Measurements from ENCODE around the gene SNUPN. TPM values are rescaled to one million over a fixed set of nuclear protein-coding genes. Genes with fewer than 3 reads are reported as not detected.
A peak's percentile ranks its signal among the peaks of the same experiment; 100 is the strongest.

The SNUPN gene
- total RNA-seq, 2 donors from 2014 or later: 13.7 to 17.3 TPM

DNA sequence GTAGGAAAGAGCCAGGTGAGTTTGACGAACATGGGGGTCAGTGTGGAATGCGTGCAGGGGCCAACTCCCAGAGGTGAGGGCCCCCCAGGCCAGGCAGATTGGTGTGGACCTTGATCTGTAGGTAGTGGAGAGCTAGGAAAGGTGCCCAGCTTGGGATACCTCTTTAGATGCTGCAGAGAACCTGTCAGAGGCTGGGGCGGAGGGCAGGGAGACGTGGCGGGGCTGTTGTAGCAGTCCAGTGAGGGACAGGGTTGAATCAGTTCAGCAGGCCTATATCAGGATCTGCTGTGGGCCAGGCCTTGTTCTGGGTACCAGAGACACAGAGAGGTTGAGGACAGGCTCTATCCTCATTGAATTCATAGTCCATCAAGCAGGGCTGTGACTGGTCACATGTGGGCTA, 30.8 kb upstream of the SNUPN start:
- H3K27me3 ChIP-seq: no peaks in the 10 kb centered on the region
- peaks cover 0 to 68% of the 10 kb centered on the region in 2 donors for H3K4me1 ChIP-seq
- TF ChIP-seq, protein P1, sequence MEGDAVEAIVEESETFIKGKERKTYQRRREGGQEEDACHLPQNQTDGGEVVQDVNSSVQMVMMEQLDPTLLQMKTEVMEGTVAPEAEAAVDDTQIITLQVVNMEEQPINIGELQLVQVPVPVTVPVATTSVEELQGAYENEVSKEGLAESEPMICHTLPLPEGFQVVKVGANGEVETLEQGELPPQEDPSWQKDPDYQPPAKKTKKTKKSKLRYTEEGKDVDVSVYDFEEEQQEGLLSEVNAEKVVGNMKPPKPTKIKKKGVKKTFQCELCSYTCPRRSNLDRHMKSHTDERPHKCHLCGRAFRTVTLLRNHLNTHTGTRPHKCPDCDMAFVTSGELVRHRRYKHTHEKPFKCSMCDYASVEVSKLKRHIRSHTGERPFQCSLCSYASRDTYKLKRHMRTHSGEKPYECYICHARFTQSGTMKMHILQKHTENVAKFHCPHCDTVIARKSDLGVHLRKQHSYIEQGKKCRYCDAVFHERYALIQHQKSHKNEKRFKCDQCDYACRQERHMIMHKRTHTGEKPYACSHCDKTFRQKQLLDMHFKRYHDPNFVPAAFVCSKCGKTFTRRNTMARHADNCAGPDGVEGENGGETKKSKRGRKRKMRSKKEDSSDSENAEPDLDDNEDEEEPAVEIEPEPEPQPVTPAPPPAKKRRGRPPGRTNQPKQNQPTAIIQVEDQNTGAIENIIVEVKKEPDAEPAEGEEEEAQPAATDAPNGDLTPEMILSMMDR (IDR thresholded peaks at IDR 0.05): no peak
- no peak overlapping the region for H3K4me3 ChIP-seq
- H3K27ac ChIP-seq: no peak overlapping the region
- peaks cover 15% of the 10 kb centered on the region for H3K36me3 ChIP-seq
- H3K9me3 ChIP-seq: no peaks in the 10 kb centered on the region
- DNase-seq (ENCODE audit: low spot score): no peak

DNA sequence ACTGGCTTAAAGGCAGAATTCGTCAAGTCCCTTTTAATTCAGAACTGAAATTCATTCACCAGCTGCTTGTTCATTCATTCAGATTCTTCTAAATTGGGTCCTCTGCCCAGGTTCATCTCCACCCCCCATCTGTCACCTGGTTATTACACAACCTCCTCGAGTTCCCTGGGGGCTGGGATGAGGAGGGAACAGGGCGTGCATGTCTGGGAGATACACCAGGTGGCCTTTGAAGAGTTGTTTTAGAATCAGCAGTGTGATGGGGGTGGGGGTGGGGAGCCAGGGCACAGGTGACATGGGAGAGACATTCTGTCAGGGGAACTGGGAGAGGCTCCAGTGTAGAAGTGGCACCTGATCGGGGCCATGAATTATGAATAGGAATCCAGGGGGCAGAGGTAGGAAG, 30.4 kb upstream of the SNUPN start:
- no peak for DNase-seq (ENCODE audit: low spot score)
- Histone ChIP-seq H3K9me3 (no peaks in the 10 kb centered on the region), H3K27me3 (no peaks in the 10 kb centered on the region), H3K4me3 (no peak overlapping the region), H3K4me1 (peaks cover 0 to 68% of the 10 kb centered on the region in 2 donors), H3K36me3 (peaks cover 15% of the 10 kb centered on the region), H3K27ac (no peak overlapping the region)
- TF ChIP-seq, protein P1 (IDR thresholded peaks at IDR 0.05): no peak

DNA sequence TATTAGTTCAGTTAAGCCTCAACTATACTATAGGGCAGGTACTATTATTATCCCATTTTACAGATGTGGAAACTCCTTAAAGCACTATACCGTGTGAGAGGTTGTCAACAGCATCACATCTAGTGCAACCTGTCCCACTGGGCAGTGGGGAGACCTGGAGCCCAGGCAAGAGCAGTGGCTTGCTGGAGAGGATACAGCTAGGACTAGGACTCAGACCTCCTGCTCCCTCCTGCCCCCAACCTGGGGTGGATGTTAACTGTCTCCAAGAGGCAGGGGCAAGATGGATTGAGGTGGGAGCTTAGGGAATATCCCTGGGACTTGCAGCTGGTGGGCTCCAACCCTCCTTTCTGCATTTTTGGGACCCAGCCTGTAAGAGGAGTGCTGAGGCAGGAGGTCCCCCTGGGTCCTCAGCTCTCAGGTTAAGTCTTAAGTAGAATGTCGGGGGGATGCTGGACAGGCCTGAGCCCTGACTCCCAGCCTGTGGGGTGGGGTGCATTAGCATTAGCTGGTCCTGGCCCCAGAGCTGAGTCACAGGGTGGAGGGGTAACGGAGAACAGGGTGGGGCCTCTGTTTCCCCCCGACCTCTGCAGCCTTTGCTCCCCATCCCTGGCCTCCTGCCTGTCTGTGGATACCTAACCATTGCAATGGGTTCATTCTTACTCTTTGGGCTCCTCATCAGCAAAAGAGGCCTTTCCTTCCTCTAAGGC, 28.8 kb upstream of the SNUPN start:
- H3K36me3 ChIP-seq: peaks cover 22% of the 10 kb centered on the region
- no peak overlapping the region for H3K27ac ChIP-seq
- H3K9me3 ChIP-seq: no peaks in the 10 kb centered on the region
- H3K4me3 ChIP-seq: no peak overlapping the region
- TF ChIP-seq, protein P1 (IDR thresholded peaks at IDR 0.05): no peak
- no peaks in the 10 kb centered on the region for H3K27me3 ChIP-seq
- peaks cover 0 to 68% of the 10 kb centered on the region in 2 donors for H3K4me1 ChIP-seq
- DNase-seq (ENCODE audit: low spot score): no peak

DNA sequence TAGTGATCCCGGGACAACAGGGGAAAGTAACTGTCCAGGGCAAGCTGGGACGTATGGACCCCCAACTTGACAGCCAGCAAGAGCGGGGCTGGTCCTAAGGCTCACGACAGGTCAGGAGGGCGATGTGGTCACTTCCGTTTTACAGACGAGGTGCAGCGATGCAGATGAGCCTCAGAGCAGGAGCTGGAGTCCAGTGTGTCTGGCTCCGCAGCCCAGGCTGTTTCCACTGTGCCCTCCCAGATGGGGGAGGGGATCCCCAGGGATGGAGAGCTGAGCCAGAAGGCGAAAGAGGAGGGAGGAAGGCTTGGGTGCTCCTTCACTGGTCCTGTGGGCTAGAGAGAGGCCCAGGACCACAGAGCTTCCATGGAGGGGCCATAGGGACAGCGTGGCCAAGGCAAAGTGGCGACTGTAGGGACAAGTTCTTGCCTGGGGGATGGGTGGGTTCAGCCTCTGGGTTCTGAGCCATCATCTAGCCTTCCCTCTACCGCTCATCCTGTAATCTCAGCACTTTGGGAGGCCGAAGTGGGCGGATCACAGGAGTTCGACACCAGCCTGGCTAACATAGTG, 27.9 kb upstream of the SNUPN start:
- peaks cover 22% of the 10 kb centered on the region for H3K36me3 ChIP-seq
- H3K9me3 ChIP-seq: no peaks in the 10 kb centered on the region
- peaks cover 0 to 69% of the 10 kb centered on the region in 2 donors for H3K4me1 ChIP-seq
- TF ChIP-seq, protein P1 (IDR thresholded peaks at IDR 0.05): no peak
- H3K4me3 ChIP-seq: peak overlapping the region in 1 of 2 donors; percentile 7
- DNase-seq (ENCODE audit: low spot score): no peak
- peak overlapping the region; percentile 50 to 64 for H3K27ac ChIP-seq
- H3K27me3 ChIP-seq: no peaks in the 10 kb centered on the region

DNA sequence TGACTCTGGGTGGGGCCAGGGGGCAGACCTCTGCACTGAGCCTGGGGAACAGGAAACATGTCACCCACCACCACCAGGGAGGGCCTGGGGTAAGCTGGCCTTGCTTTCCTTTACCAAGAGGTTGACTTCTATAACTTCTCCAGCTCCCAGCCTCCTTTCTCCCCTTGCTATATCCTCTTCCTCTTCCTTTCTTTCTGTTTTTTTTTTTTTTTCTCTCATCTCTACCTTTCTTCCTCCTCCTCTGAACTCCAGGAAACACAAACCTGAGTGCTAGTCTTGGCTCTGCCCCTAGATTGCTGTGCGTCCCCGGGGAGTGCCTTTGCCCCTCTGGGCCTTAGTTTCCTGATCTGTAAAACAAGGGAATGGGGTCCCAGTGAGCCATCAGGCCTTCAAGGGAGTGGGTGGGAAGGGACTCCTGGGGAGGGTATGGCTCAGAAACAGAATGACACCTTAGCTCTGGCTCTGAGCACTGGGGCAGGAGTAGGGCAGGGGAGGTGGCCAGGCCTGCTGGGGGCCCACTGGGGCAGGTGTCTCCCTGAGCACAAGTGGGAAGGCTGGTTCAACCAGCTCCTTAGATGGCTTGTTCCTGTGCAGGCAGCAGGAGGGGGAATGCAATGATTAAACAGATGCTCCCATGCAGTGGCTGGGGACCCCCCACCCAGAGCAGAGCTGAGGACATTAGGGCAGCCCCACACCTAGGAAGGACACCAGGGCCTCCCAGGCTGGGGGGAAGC, 26.5 kb upstream of the SNUPN start:
- peaks cover 0 to 71% of the 10 kb centered on the region in 2 donors for H3K4me1 ChIP-seq
- no peaks in the 10 kb centered on the region for H3K9me3 ChIP-seq
- H3K27ac ChIP-seq: peak overlapping the region; percentile 50 to 64
- H3K27me3 ChIP-seq: no peaks in the 10 kb centered on the region
- DNase-seq (ENCODE audit: low spot score): no peak
- H3K36me3 ChIP-seq: peaks cover 12% of the 10 kb centered on the region
- peak overlapping the region; percentile 13 to 73 for H3K4me3 ChIP-seq
- TF ChIP-seq, protein P1 (IDR thresholded peaks at IDR 0.05): no peak
